Measurements from ENCODE around the gene RAD50. TPM values are rescaled to one million over a fixed set of nuclear protein-coding genes. Genes with fewer than 3 reads are reported as not detected.
"Not testable (repeated sequence)": the region's sequence is repeated elsewhere in the genome, so short reads cannot be mapped to it uniquely, and the experiment has no call there.

RAD50 gene
- total RNA-seq, 4 donors from 2014 or later, result 24.0 to 39.9 (median 29.3) TPM

GRCh38 chr5:132689513-132689912, 132.7 kb downstream of the RAD50 start:
- no peaks in the 10 kb centered on the region for H3K4me1 ChIP-seq
- DNase-seq (ENCODE audit: extremely low spot score), result no peak
- no peak overlapping the region for H3K27ac ChIP-seq (replicated peaks in 1 of 4)
- intact Hi-C loops (cut with DNase I), result no loop called here
- no peak overlapping the region for H3K4me3 ChIP-seq
- H3K9me3 ChIP-seq, result no peaks in the 10 kb centered on the region
- H3K27me3 ChIP-seq, result no peaks in the 10 kb centered on the region
- TF ChIP-seq CTCF (IDR thresholded peaks at IDR 0.05) (no peak), POLR2AphosphoS5 (IDR thresholded peaks at IDR 0.05) (no peak), EP300 (IDR thresholded peaks at IDR 0.05) (no peak), POLR2A (IDR thresholded peaks at IDR 0.05; ENCODE audit: low read depth) (no peak)
- peaks cover 0 to 7% (median 0%) of the 10 kb centered on the region in 4 donors for H3K36me3 ChIP-seq
- WGBS, result 88% methylated on average over 7 of the region's 7 CpGs

- TF ChIP-seq POLR2AphosphoS5 (IDR thresholded peaks at IDR 0.05) (no peak), EP300 (IDR thresholded peaks at IDR 0.05) (no peak), CTCF (IDR thresholded peaks at IDR 0.05) (no peak)
- H3K4me1 ChIP-seq, result no peaks in the 10 kb centered on the region
- no peaks in the 10 kb centered on the region for H3K27me3 ChIP-seq
- intact Hi-C loops (cut with DNase I), result no loop called here
- H3K36me3 ChIP-seq, result peaks cover 0 to 9% (median under 1%) of the 10 kb centered on the region in 4 donors
- no peaks in the 10 kb centered on the region for H3K9me3 ChIP-seq
- H3K27ac ChIP-seq (replicated peaks in 1 of 4), result no peak overlapping the region
- H3K4me3 ChIP-seq, result no peak overlapping the region
- no peak for DNase-seq (ENCODE audit: extremely low spot score)
- 100% methylated on average over 3 of the region's 3 CpGs for WGBS
Observed at GRCh38 chr5:132690156-132690555, 133.4 kb downstream of the RAD50 start.

GRCh38 chr5:132691755-132692631, 135.2 kb downstream of the RAD50 start:
- H3K27me3 ChIP-seq; H3K4me3 ChIP-seq; H3K4me1 ChIP-seq; H3K27ac ChIP-seq (replicated peaks in 1 of 4); H3K9me3 ChIP-seq; intact Hi-C loops (cut with DNase I); DNase-seq (ENCODE audit: extremely low spot score): not testable (repeated sequence)
- WGBS, result 87% methylated on average over 5 of the region's 5 CpGs
- H3K36me3 ChIP-seq, result peaks cover 0 to 15% (median 4%) of the 10 kb centered on the region in 4 donors

- no peak for DNase-seq (ENCODE audit: extremely low spot score)
- Histone ChIP-seq H3K36me3 (peaks cover 0 to 21% (median 7%) of the 10 kb centered on the region in 4 donors), H3K27ac (replicated peaks in 1 of 4) (no peak overlapping the region), H3K4me3 (no peak overlapping the region), H3K9me3 (no peaks in the 10 kb centered on the region), H3K27me3 (no peaks in the 10 kb centered on the region), H3K4me1 (no peaks in the 10 kb centered on the region)
- TF ChIP-seq CTCF (IDR thresholded peaks at IDR 0.05) (no peak), EP300 (IDR thresholded peaks at IDR 0.05) (no peak), POLR2AphosphoS5 (IDR thresholded peaks at IDR 0.05) (no peak), POLR2A (IDR thresholded peaks at IDR 0.05; ENCODE audit: low read depth) (no peak)
- intact Hi-C loops (cut with DNase I), result no loop called here
Observed at GRCh38 chr5:132692632-132692967, 135.8 kb downstream of the RAD50 start.

Other genes starting within 250 kb of the RAD50 start
- gene SLC22A5, start 187.3 kb upstream of the RAD50 start, total RNA-seq, result 1 to 10 TPM; 6.2 to 8.8 (median 7.5) TPM
- gene IRF1, start 66.2 kb upstream of the RAD50 start, total RNA-seq, result 100 to 1,000 TPM in 1 of 4 donors, 10 to 100 TPM in 3; 20.6 to 289 (median 29.6) TPM
- gene IL5, start 13.5 kb upstream of the RAD50 start, total RNA-seq, result not detected
- not detected for gene IL13, start 101.2 kb downstream of the RAD50 start, total RNA-seq
- not detected for gene IL4, start 117.0 kb downstream of the RAD50 start, total RNA-seq
- 1 to 10 TPM; 5.5 to 9.6 (median 8.3) TPM for gene KIF3A, start 180.6 kb downstream of the RAD50 start, total RNA-seq
- gene CCNI2, start 190.4 kb downstream of the RAD50 start, total RNA-seq, result under 1 TPM in 1 of 4 donors, not detected in 3; 0.39 TPM
- gene SEPTIN8, start 220.3 kb downstream of the RAD50 start, total RNA-seq, result 10 to 100 TPM; 26.7 to 42.8 (median 36.9) TPM

Data from esophagus muscularis mucosa (tissue), 4 donors.